ENCODE data around the gene MAGOH. TPM values are rescaled to one million over a fixed set of nuclear protein-coding genes. Genes with fewer than 3 reads are reported as not detected.

Gene MAGOH
- total and polyA plus RNA-seq, 2 of the 13 experiments (the other 11 are each of a cell fraction or from before 2014, with no cell fraction given), result 24.1 to 87.0 TPM

- TF ChIP-seq ZFP82 (CRISPR knock-in tag; IDR thresholded peaks at IDR 0.05; ENCODE audit: borderline replicate concordance), result no peak
- no peak for TF ChIP-seq KMT2A (CRISPR knock-in tag; IDR thresholded peaks at IDR 0.05)
- peak; percentile 57; the same call in 1 of the 2 replicates for TF ChIP-seq YEATS4 (CRISPR knock-in tag; IDR thresholded peaks at IDR 0.05; ENCODE audit: borderline replicate concordance)
- peak; percentile 58; the same call in 1 of the 2 replicates for TF ChIP-seq ZSCAN31 (CRISPR knock-in tag; IDR thresholded peaks at IDR 0.05; ENCODE audit: low read depth)
- TF ChIP-seq KDM1A (CRISPR knock-in tag; IDR thresholded peaks at IDR 0.05), result no peak
- TF ChIP-seq ZNF251 (CRISPR knock-in tag; IDR thresholded peaks at IDR 0.05), result peak; percentile 11; the same call in 1 of the 2 replicates
- TF ChIP-seq NFIC (IDR thresholded peaks at IDR 0.05; ENCODE audit: low read length), result no peak
- no peak for TF ChIP-seq DNMT3B (CRISPR knock-in tag; conservative IDR thresholded peaks at IDR 0.05)
- peak; percentile 41; the same call in 1 of the 2 replicates for TF ChIP-seq THAP11 (CRISPR knock-in tag; IDR thresholded peaks at IDR 0.05)
- TF ChIP-seq ZBTB20 (CRISPR knock-in tag; IDR thresholded peaks at IDR 0.05; ENCODE audit: borderline replicate concordance, low read depth), result peak; percentile 49; the same call in 1 of the 2 replicates
- TF ChIP-seq PLSCR1 (CRISPR knock-in tag; IDR thresholded peaks at IDR 0.05; ENCODE audit: borderline replicate concordance), result no peak
- 0 out of 2 replicates have a peak, but pooled peaks have one; percentile 12 for TF ChIP-seq BORCS8-MEF2B (CRISPR knock-in tag; IDR thresholded peaks at IDR 0.05)
- no peak for TF ChIP-seq ZNF670 (CRISPR knock-in tag; IDR thresholded peaks at IDR 0.05; ENCODE audit: borderline replicate concordance)
- peak; percentile 60; the same call in 1 of the 2 replicates for TF ChIP-seq ZSCAN9 (CRISPR knock-in tag; IDR thresholded peaks at IDR 0.05; ENCODE audit: borderline replicate concordance)
- peak; percentile 74; the same call in 1 of the 2 replicates for TF ChIP-seq ZNF788 (CRISPR knock-in tag; IDR thresholded peaks at IDR 0.05; ENCODE audit: borderline replicate concordance)
- TF ChIP-seq ZBTB33 (CRISPR knock-in tag; IDR thresholded peaks at IDR 0.05), result 0 out of 2 replicates have a peak, but pooled peaks have one; percentile 35
- TF ChIP-seq RFXAP (CRISPR knock-in tag; IDR thresholded peaks at IDR 0.05; ENCODE audit: borderline replicate concordance), result 0 out of 2 replicates have a peak, but pooled peaks have one; percentile 30
- peak; percentile 35 for TF ChIP-seq ZFY (CRISPR knock-in tag; IDR thresholded peaks at IDR 0.05)
- TF ChIP-seq PHF5A (CRISPR knock-in tag; IDR thresholded peaks at IDR 0.05; ENCODE audit: low read depth, unreplicated experiment), result peak; percentile 54
- TF ChIP-seq SOX6 (IDR thresholded peaks at IDR 0.05), result no peak
- TF ChIP-seq SOX6 (CRISPR knock-in tag; IDR thresholded peaks at IDR 0.05), result 0 out of 2 replicates have a peak, but pooled peaks have one; percentile 31
- TF ChIP-seq RFX5 (IDR thresholded peaks at IDR 0.05; ENCODE audit: low read depth, low read length), result no peak
- TF ChIP-seq DMTF1 (CRISPR knock-in tag; IDR thresholded peaks at IDR 0.05), result no peak
- no peak for TF ChIP-seq ZUFSP (CRISPR knock-in tag; IDR thresholded peaks at IDR 0.05; ENCODE audit: borderline replicate concordance)
These were observed 56.2 kb downstream of the MAGOH start (continued) for GRCh38 chr1:53182111-53182593.

All from HepG2 (cell line).